ENCODE measurements around the gene PBX1. TPM values are rescaled to one million over a fixed set of nuclear protein-coding genes. Genes with fewer than 3 reads are reported as not detected.

Gene PBX1
- total RNA-seq, 1 donor from 2014 or later: 29.7 TPM

DNA sequence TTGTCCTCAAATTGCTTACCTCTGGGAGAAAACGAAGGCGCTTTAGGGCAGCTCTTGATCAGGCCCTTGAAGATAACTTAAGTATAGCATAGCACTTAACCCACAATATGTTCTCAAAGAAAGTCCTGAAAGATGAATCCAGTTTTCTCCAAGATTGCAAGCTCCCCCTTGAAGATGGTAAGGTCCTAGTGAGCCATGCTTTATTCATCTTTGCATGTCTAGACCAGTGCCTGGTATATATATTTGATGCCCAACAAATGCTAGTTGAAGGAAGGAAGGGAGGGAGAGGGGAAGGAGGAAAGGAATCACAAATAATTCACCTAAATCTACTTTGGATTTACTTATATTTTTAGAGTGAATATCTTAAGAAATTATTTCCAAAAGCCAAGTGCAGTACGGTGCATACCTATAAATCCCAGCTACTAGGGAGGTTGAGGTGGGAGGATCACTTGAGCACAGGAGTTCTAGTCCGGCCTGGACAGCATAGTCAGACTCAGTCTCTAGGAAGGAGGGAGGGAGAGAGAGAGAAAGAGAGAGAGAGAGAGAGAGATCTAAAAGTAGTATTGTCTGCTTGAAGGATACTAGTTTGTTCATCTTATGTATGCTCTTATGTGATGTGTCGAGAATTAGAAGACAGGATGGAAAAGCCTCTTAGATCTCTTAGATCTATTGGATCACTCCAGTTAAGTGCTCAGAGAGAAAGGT lies 25.0 kb downstream of the PBX1 start:
- H3K4me1 Mint-ChIP-seq (ENCODE audit: unreplicated experiment): peaks cover 32% of the 10 kb centered on the region
- DNase-seq (ENCODE audit: extremely low spot score, unreplicated experiment): no peak
- H3K36me3 Mint-ChIP-seq (ENCODE audit: unreplicated experiment): peaks cover 11% of the 10 kb centered on the region
- H3K4me3 Mint-ChIP-seq (ENCODE audit: unreplicated experiment): no peak overlapping the region
- H3K9me3 Mint-ChIP-seq (ENCODE audit: unreplicated experiment): no peaks in the 10 kb centered on the region
- no peaks in the 10 kb centered on the region for H3K27me3 Mint-ChIP-seq (ENCODE audit: unreplicated experiment)
- no peak overlapping the region for H3K27ac Mint-ChIP-seq (ENCODE audit: unreplicated experiment)
- no peak for TF ChIP-seq CTCF (IDR thresholded peaks at IDR 0.05)

- no peak overlapping the region for H3K27ac Mint-ChIP-seq (ENCODE audit: unreplicated experiment)
- no peak for TF ChIP-seq CTCF (IDR thresholded peaks at IDR 0.05)
- H3K36me3 Mint-ChIP-seq (ENCODE audit: unreplicated experiment): peaks cover 11% of the 10 kb centered on the region
- no peaks in the 10 kb centered on the region for H3K27me3 Mint-ChIP-seq (ENCODE audit: unreplicated experiment)
- peaks cover 38% of the 10 kb centered on the region for H3K4me1 Mint-ChIP-seq (ENCODE audit: unreplicated experiment)
- no peak overlapping the region for H3K4me3 Mint-ChIP-seq (ENCODE audit: unreplicated experiment)
- H3K9me3 Mint-ChIP-seq (ENCODE audit: unreplicated experiment): no peaks in the 10 kb centered on the region
- DNase-seq (ENCODE audit: extremely low spot score, unreplicated experiment): no peak
These were observed 27.6 kb downstream of the PBX1 start for GRCh38 chr1:164586591-164586990.

GRCh38 chr1:164587617-164588501 lies 28.9 kb downstream of the PBX1 start:
- H3K9me3 Mint-ChIP-seq (ENCODE audit: unreplicated experiment): no peaks in the 10 kb centered on the region
- peak overlapping the region; percentile 27 for H3K27ac Mint-ChIP-seq (ENCODE audit: unreplicated experiment)
- no peak for DNase-seq (ENCODE audit: extremely low spot score, unreplicated experiment)
- no peaks in the 10 kb centered on the region for H3K27me3 Mint-ChIP-seq (ENCODE audit: unreplicated experiment)
- H3K4me3 Mint-ChIP-seq (ENCODE audit: unreplicated experiment): peak overlapping the region; percentile 30
- TF ChIP-seq CTCF (IDR thresholded peaks at IDR 0.05): no peak
- H3K4me1 Mint-ChIP-seq (ENCODE audit: unreplicated experiment): peaks cover 46% of the 10 kb centered on the region
- H3K36me3 Mint-ChIP-seq (ENCODE audit: unreplicated experiment): peaks cover 9% of the 10 kb centered on the region

GRCh38 chr1:164588516-164589341 lies 29.7 kb downstream of the PBX1 start:
- H3K36me3 Mint-ChIP-seq (ENCODE audit: unreplicated experiment): peaks cover 9% of the 10 kb centered on the region
- no peaks in the 10 kb centered on the region for H3K9me3 Mint-ChIP-seq (ENCODE audit: unreplicated experiment)
- H3K27ac Mint-ChIP-seq (ENCODE audit: unreplicated experiment): peak overlapping the region; percentile 97
- H3K4me1 Mint-ChIP-seq (ENCODE audit: unreplicated experiment): peaks cover 46% of the 10 kb centered on the region
- no peak for DNase-seq (ENCODE audit: extremely low spot score, unreplicated experiment)
- no peaks in the 10 kb centered on the region for H3K27me3 Mint-ChIP-seq (ENCODE audit: unreplicated experiment)
- no peak for TF ChIP-seq CTCF (IDR thresholded peaks at IDR 0.05)
- peak overlapping the region; percentile 74 for H3K4me3 Mint-ChIP-seq (ENCODE audit: unreplicated experiment)

Measured in osteocyte (in vitro differentiated cells).